HG03175 (cell line): Measurements from ENCODE around the gene NDUFAF2.
"Not testable (repeated sequence)": the region's sequence is repeated elsewhere in the genome, so short reads cannot be mapped to it uniquely, and the experiment has no call there.

ENCODE experiments used
- ATAC-seq: cut with Tn5 transposase; IDR thresholded peaks from one replicate; pipeline ENCODE4 v1.9.1; 2021; ENCODE audit warnings: mild to moderate bottlenecking, moderate library complexity; ENCODE audit not compliant: unreplicated experiment

Gene NDUFAF2

GRCh38 chr5:61167382-61167781, 222.4 kb downstream of the NDUFAF2 start:
- ATAC-seq = no peak

- no peak for ATAC-seq
These were observed 223.9 kb downstream of the NDUFAF2 start for GRCh38 chr5:61168951-61169350.

GRCh38 chr5:61171479-61171878, 226.5 kb downstream of the NDUFAF2 start:
- no peak for ATAC-seq

GRCh38 chr5:61176631-61177030, 231.6 kb downstream of the NDUFAF2 start:
- ATAC-seq = no peak

- ATAC-seq = no peak
These were observed 232.1 kb downstream of the NDUFAF2 start for GRCh38 chr5:61177070-61177469.

GRCh38 chr5:61177716-61178115, 232.7 kb downstream of the NDUFAF2 start:
- peak; percentile 95 for ATAC-seq

GRCh38 chr5:61178702-61179101, 233.7 kb downstream of the NDUFAF2 start:
- ATAC-seq = no peak

GRCh38 chr5:61180886-61181285, 235.9 kb downstream of the NDUFAF2 start:
- no peak for ATAC-seq

- ATAC-seq = no peak
These were observed 237.4 kb downstream of the NDUFAF2 start for GRCh38 chr5:61182449-61182848.

GRCh38 chr5:61183538-61183937, 238.5 kb downstream of the NDUFAF2 start:
- no peak for ATAC-seq

- ATAC-seq = no peak
These were observed 239.7 kb downstream of the NDUFAF2 start for GRCh38 chr5:61184708-61185107.

GRCh38 chr5:61186634-61187033, 241.6 kb downstream of the NDUFAF2 start:
- no peak for ATAC-seq

GRCh38 chr5:61187352-61187751, 242.3 kb downstream of the NDUFAF2 start:
- ATAC-seq = not testable (repeated sequence)

GRCh38 chr5:61187826-61188225, 242.8 kb downstream of the NDUFAF2 start:
- ATAC-seq = not testable (repeated sequence)

- no peak for ATAC-seq
These were observed 253.6 kb downstream of the NDUFAF2 start for GRCh38 chr5:61198606-61199005.

- peak; percentile 54 for ATAC-seq
These were observed 255.7 kb downstream of the NDUFAF2 start for GRCh38 chr5:61200582-61201155.

- ATAC-seq = peak; percentile 76
These were observed 257.2 kb downstream of the NDUFAF2 start for GRCh38 chr5:61202213-61202612.
